Heart left ventricle (tissue), 13 donors: ENCODE results near the gene HPSE2.

Experiments used
- CTCF ChIP-seq, 12 donors: fragments of 200-600 bp; sonication (generic) in 4 of 12; IDR thresholded peaks; one replicate each; pipeline versions ENCODE4 v1.5.0 to v1.8.0; 2018 to 2022; ENCODE audit warnings: antibody characterized with exemption in 12 of 12, mild to moderate bottlenecking in 5 of 12
- POLR2A ChIP-seq, 2 donors: fragments of 450-650 bp; IDR thresholded peaks; one replicate each; pipeline ENCODE4 v1.6.1; 2017; ENCODE audit warnings: antibody characterized with exemption in 2 of 2, mild to moderate bottlenecking in 2 of 2, moderate library complexity in 2 of 2
- donor health status: ischemic (EF 13 %, LVEDD 7.1; RV severe dilation, severe dysfunction).
- donor health status: DM: no; HTN: yes; CAD: no.
- donor health status: DM: no; HTN: no; CAD: no.
- donor health status: ischemic (EF 25% LVEDD 6.9; RV normal size, moderate dysfunction).
- donor health status: ischemic (EF 25% LVEDD 5.7; RV mildly dilated, moderate dysfunction).
- donor health status: ischemic (EF 35%, LVEDD 5.7; RV mildly dilated, moderate dysfunction).
- donor health status: nonischemic (EF 11% LVEDD 7.7; RV severe dilation, severe dysfunction).
- donor health status: DM: yes; HTN: yes; CAD: no.
- donor health status: PGD.
- donor health status: ischemic (EF 29% LVEDD 5.4; RV normal size, mild dysfunction).
- donor health status: nonischemic (EF 23%, LVEDD 6.1; RV moderate dilation, normal function).

- TF ChIP-seq CTCF (IDR thresholded peaks at IDR 0.05) (no peak), POLR2A (IDR thresholded peaks at IDR 0.05) (no peak)
Observed at GRCh38 chr10:98435178-98435577, 800.5 kb downstream of the HPSE2 start.
